IPS-15b (cell line): ENCODE results near the gene BTBD6.
"Not testable (repeated sequence)": the region's sequence is repeated elsewhere in the genome, so short reads cannot be mapped to it uniquely, and the experiment has no call there.

ENCODE experiments used
- H3K27me3 ChIP-seq: one replicate; pipeline ENCODE4 v1.6.1; 2013; ENCODE audit warnings: low read length; ENCODE audit not compliant: control insufficient read depth, insufficient read depth
- H3K36me3 ChIP-seq: one replicate; pipeline ENCODE4 v1.6.1; 2013; ENCODE audit warnings: low read length; ENCODE audit not compliant: control insufficient read depth, insufficient read depth
- H3K4me1 ChIP-seq: one replicate; pipeline ENCODE4 v1.6.1; 2013; ENCODE audit warnings: mild to moderate bottlenecking, low read length; ENCODE audit not compliant: control insufficient read depth, insufficient read depth
- H3K4me3 ChIP-seq: one replicate; pipeline ENCODE4 v1.5.1; 2013; ENCODE audit warnings: low read depth, low read length
- H3K9ac ChIP-seq: one replicate; pipeline ENCODE4 v1.6.1; 2013; ENCODE audit warnings: low read depth, mild to moderate bottlenecking, low read length
- H3K9me3 ChIP-seq: one replicate; pipeline ENCODE4 v1.6.1; 2013; ENCODE audit warnings: mild to moderate bottlenecking, low read length; ENCODE audit not compliant: control insufficient read depth, insufficient read depth

BTBD6 gene

GRCh38 chr14:105261781-105262180 lies 13.4 kb downstream of the BTBD6 start:
- Histone ChIP-seq H3K27me3 (no peaks in the 10 kb centered on the region), H3K4me3 (no peak overlapping the region), H3K9me3 (no peaks in the 10 kb centered on the region), H3K9ac (no peak overlapping the region), H3K36me3 (no peaks in the 10 kb centered on the region), H3K4me1 (no peaks in the 10 kb centered on the region)

- Histone ChIP-seq H3K9me3 (no peaks in the 10 kb centered on the region), H3K27me3 (no peaks in the 10 kb centered on the region), H3K4me1 (no peaks in the 10 kb centered on the region), H3K4me3 (no peak overlapping the region), H3K36me3 (peaks cover 3% of the 10 kb centered on the region), H3K9ac (no peak overlapping the region)
Observed at GRCh38 chr14:105267820-105268548, 19.7 kb downstream of the BTBD6 start.

- no peaks in the 10 kb centered on the region for H3K27me3 ChIP-seq
- H3K36me3 ChIP-seq = peaks cover 3% of the 10 kb centered on the region
- no peak overlapping the region for H3K4me3 ChIP-seq
- H3K9ac ChIP-seq = no peak overlapping the region
- no peaks in the 10 kb centered on the region for H3K4me1 ChIP-seq
- no peaks in the 10 kb centered on the region for H3K9me3 ChIP-seq
Observed at GRCh38 chr14:105268736-105269354, 20.5 kb downstream of the BTBD6 start.

- Histone ChIP-seq H3K4me1 (no peaks in the 10 kb centered on the region), H3K4me3 (no peak overlapping the region), H3K36me3 (peaks cover 3% of the 10 kb centered on the region), H3K9me3 (no peaks in the 10 kb centered on the region), H3K9ac (no peak overlapping the region), H3K27me3 (no peaks in the 10 kb centered on the region)
Observed at GRCh38 chr14:105269405-105269804, 21.1 kb downstream of the BTBD6 start.

GRCh38 chr14:105271224-105271890 lies 23.0 kb downstream of the BTBD6 start:
- Histone ChIP-seq H3K27me3 (no peaks in the 10 kb centered on the region), H3K9me3 (no peaks in the 10 kb centered on the region), H3K4me3 (no peak overlapping the region), H3K4me1 (no peaks in the 10 kb centered on the region), H3K36me3 (peaks cover 3% of the 10 kb centered on the region), H3K9ac (no peak overlapping the region)

GRCh38 chr14:105272623-105273022 lies 24.3 kb downstream of the BTBD6 start:
- Histone ChIP-seq H3K27me3 (no peaks in the 10 kb centered on the region), H3K36me3 (peaks cover 3% of the 10 kb centered on the region), H3K4me3 (no peak overlapping the region), H3K9me3 (no peaks in the 10 kb centered on the region), H3K9ac (no peak overlapping the region), H3K4me1 (no peaks in the 10 kb centered on the region)

- Histone ChIP-seq H3K9me3 (no peaks in the 10 kb centered on the region), H3K4me1 (no peaks in the 10 kb centered on the region), H3K27me3 (no peaks in the 10 kb centered on the region), H3K36me3 (peaks cover 3% of the 10 kb centered on the region), H3K4me3 (no peak overlapping the region), H3K9ac (no peak overlapping the region)
Observed at GRCh38 chr14:105273062-105273461, 24.7 kb downstream of the BTBD6 start.

- Histone ChIP-seq H3K4me1 (no peaks in the 10 kb centered on the region), H3K36me3 (no peaks in the 10 kb centered on the region), H3K9ac (no peak overlapping the region), H3K4me3 (no peak overlapping the region), H3K9me3 (no peaks in the 10 kb centered on the region), H3K27me3 (no peaks in the 10 kb centered on the region)
Observed at GRCh38 chr14:105274637-105275036, 26.3 kb downstream of the BTBD6 start.

GRCh38 chr14:105275267-105275946 lies 27.1 kb downstream of the BTBD6 start:
- Histone ChIP-seq H3K36me3 (no peaks in the 10 kb centered on the region), H3K9me3 (no peaks in the 10 kb centered on the region), H3K4me1 (no peaks in the 10 kb centered on the region), H3K4me3 (no peak overlapping the region), H3K27me3 (no peaks in the 10 kb centered on the region), H3K9ac (no peak overlapping the region)

GRCh38 chr14:105277448-105277847 lies 29.1 kb downstream of the BTBD6 start:
- H3K9ac ChIP-seq, H3K4me3 ChIP-seq, H3K36me3 ChIP-seq, H3K9me3 ChIP-seq, H3K4me1 ChIP-seq, H3K27me3 ChIP-seq: not testable (repeated sequence)

GRCh38 chr14:105279642-105280361 lies 31.5 kb downstream of the BTBD6 start:
- no peaks in the 10 kb centered on the region for H3K36me3 ChIP-seq
- H3K9ac ChIP-seq = no peak overlapping the region
- no peaks in the 10 kb centered on the region for H3K27me3 ChIP-seq
- H3K4me1 ChIP-seq = no peaks in the 10 kb centered on the region
- H3K4me3 ChIP-seq = no peak overlapping the region
- H3K9me3 ChIP-seq = no peaks in the 10 kb centered on the region
